Uterus (tissue), 2 donors: Measurements from ENCODE around the gene CPEB2.

Experiments used
- POLR2A ChIP-seq, 2 donors: fragments of 450-650 bp; IDR thresholded peaks; one replicate each; pipeline ENCODE4 v1.6.1; 2016; ENCODE audit warnings: antibody characterized with exemption in 2 of 2, mild to moderate bottlenecking in 1 of 2, moderate library complexity in 1 of 2
- TF ChIP-seq, protein P1 (sequence below), 4 experiments: fragments of 200-600 bp in 2 of 4; fragments of 450-650 bp in 2 of 4; sonication (generic) in 2 of 4; IDR thresholded peaks; one replicate each; pipeline ENCODE4 v1.5.1; 2016 to 2019; ENCODE audit warnings: antibody characterized with exemption in 4 of 4, mild to moderate bottlenecking in 2 of 4, moderate library complexity in 1 of 4

GRCh38 chr4:14987054-14987453 is 15.2 kb upstream of the CPEB2 start:
- TF ChIP-seq POLR2A (IDR thresholded peaks at IDR 0.05): no peak
- TF ChIP-seq, protein P1, sequence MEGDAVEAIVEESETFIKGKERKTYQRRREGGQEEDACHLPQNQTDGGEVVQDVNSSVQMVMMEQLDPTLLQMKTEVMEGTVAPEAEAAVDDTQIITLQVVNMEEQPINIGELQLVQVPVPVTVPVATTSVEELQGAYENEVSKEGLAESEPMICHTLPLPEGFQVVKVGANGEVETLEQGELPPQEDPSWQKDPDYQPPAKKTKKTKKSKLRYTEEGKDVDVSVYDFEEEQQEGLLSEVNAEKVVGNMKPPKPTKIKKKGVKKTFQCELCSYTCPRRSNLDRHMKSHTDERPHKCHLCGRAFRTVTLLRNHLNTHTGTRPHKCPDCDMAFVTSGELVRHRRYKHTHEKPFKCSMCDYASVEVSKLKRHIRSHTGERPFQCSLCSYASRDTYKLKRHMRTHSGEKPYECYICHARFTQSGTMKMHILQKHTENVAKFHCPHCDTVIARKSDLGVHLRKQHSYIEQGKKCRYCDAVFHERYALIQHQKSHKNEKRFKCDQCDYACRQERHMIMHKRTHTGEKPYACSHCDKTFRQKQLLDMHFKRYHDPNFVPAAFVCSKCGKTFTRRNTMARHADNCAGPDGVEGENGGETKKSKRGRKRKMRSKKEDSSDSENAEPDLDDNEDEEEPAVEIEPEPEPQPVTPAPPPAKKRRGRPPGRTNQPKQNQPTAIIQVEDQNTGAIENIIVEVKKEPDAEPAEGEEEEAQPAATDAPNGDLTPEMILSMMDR (IDR thresholded peaks at IDR 0.05): no peak
